ENCODE results near the gene COL11A2. TPM values are rescaled to one million over a fixed set of nuclear protein-coding genes. Genes with fewer than 3 reads are reported as not detected.

The COL11A2 gene
- total RNA-seq, 1 experiment from 2014 or later, result 7.6 TPM

GRCh38 chr6:33216117-33216649 lies 23.9 kb upstream of the COL11A2 start:
- CTCF ChIA-PET, result no interaction called here

More at GRCh38 chr6:33216117-33216649, 23.9 kb upstream of the COL11A2 start:
- Histone ChIP-seq H3K9me3 (ENCODE audit: control insufficient read depth in 1 of 2, insufficient read depth in 1 of 2, low read depth in 1 of 2, low read length in 2 of 2) (no peaks in the 10 kb centered on the region), H2AFZ (ENCODE audit: low read depth, low read length, poor library complexity, severe bottlenecking) (no peak overlapping the region), H3K4me2 (ENCODE audit: low read length) (no peak overlapping the region), H3K9me2 (ENCODE audit: insufficient read depth) (no peaks in the 10 kb centered on the region), H3K36me3 (ENCODE audit: control insufficient read depth in 1 of 2, insufficient read depth in 2 of 2, low read length in 2 of 2) (0 out of 4 replicates have a peak, but pooled peaks cover 0 to 2% of the 10 kb centered on the region in 2 experiments), H3K27me3 (ENCODE audit: insufficient read depth, low read length) (no peaks in the 10 kb centered on the region), H3K79me2 (ENCODE audit: insufficient read depth, low read length) (no peaks in the 10 kb centered on the region), H3K9ac (ENCODE audit: low read length) (no peak overlapping the region), H4K20me1 (ENCODE audit: insufficient read depth) (no peaks in the 10 kb centered on the region), H3K27ac (ENCODE audit: low read depth, low read length) (no peak overlapping the region), H3K4me1 (ENCODE audit: control insufficient read depth in 1 of 2, insufficient read depth in 2 of 2, low read length in 2 of 2) (peaks cover 0 to 5% of the 10 kb centered on the region in 2 experiments; a peak in 1 of 4 replicates), H3K4me3 (replicated peaks in 1 of 2; ENCODE audit: low read depth in 1 of 2, low read length in 2 of 2) (no peak overlapping the region)
- DNase-seq (ENCODE audit: low read depth, low spot score), result no peak
- no peak for TF ChIP-seq CBX3 (IDR thresholded peaks at IDR 0.05; ENCODE audit: low read depth)
- no peak for TF ChIP-seq ZBTB33 (IDR thresholded peaks at IDR 0.05; ENCODE audit: extremely low read depth, insufficient replicate concordance, low read length)
- TF ChIP-seq POLR2A (IDR thresholded peaks at IDR 0.05; ENCODE audit: borderline replicate concordance, extremely low read depth, insufficient read depth, insufficient read length), result no peak
- no peak for TF ChIP-seq SIN3A (IDR thresholded peaks at IDR 0.05; ENCODE audit: low read depth)
- no peak for TF ChIP-seq ZNF274 (IDR thresholded peaks at IDR 0.05; ENCODE audit: low read depth, low read length)
- TF ChIP-seq ATF3 (IDR thresholded peaks at IDR 0.05), result no peak
- no peak for TF ChIP-seq SRF (IDR thresholded peaks at IDR 0.05; ENCODE audit: low read depth)
- no peak for TF ChIP-seq CTCF (IDR thresholded peaks at IDR 0.05 in 2 of 3, conservative IDR thresholded peaks at IDR 0.05 in 1 of 3; ENCODE audit: borderline replicate concordance in 1 of 3, insufficient read depth in 1 of 3, low read depth in 2 of 3, low read length in 2 of 3)
- TF ChIP-seq JUND (IDR thresholded peaks at IDR 0.05), result no peak
- TF ChIP-seq EZH2phosphoT487 (IDR thresholded peaks at IDR 0.05; ENCODE audit: borderline replicate concordance), result no peak
- TF ChIP-seq SP1 (IDR thresholded peaks at IDR 0.05; ENCODE audit: low read depth), result no peak
- TF ChIP-seq FOSL1 (IDR thresholded peaks at IDR 0.05; ENCODE audit: low read depth), result no peak
- TF ChIP-seq EGR1 (IDR thresholded peaks at IDR 0.05; ENCODE audit: low read depth), result no peak
- no peak for TF ChIP-seq MAX (IDR thresholded peaks at IDR 0.05)
- no peak for TF ChIP-seq POLR2AphosphoS5 (IDR thresholded peaks at IDR 0.05; ENCODE audit: low read depth, low read length)
- TF ChIP-seq CEBPB (IDR thresholded peaks at IDR 0.05; ENCODE audit: low read depth), result no peak
- TF ChIP-seq YY1 (IDR thresholded peaks at IDR 0.05; ENCODE audit: extremely low read depth, insufficient replicate concordance, low read depth, low read length), result no peak
- no peak for TF ChIP-seq RAD21 (IDR thresholded peaks at IDR 0.05; ENCODE audit: low read depth)
- TF ChIP-seq TCF7L2 (IDR thresholded peaks at IDR 0.05; ENCODE audit: borderline replicate concordance, extremely low read depth, insufficient read depth, insufficient read length), result no peak
- no peak for ATAC-seq
- intact Hi-C loops (cut with micrococcal nuclease), result no loop called here
- ChIA-PET POLR2A (no interaction called here), RAD21 (ENCODE audit: low non-redundant PET in 1 of 2, low total read pairs in 2 of 2, uncharacterized antibody in 2 of 2, unreplicated experiment in 2 of 2) (no interaction called here)
- BruUV-seq (replicated peaks), result no TSS peak
